T47D (cell line): Measurements from ENCODE around the gene GP9.
A peak's percentile ranks its signal among the peaks of the same experiment; 100 is the strongest.
"Not testable (repeated sequence)": the region's sequence is repeated elsewhere in the genome, so short reads cannot be mapped to it uniquely, and the experiment has no call there.

Source experiments
- DNase-seq, 2 experiments: peaks; one replicate each; pipeline versions ENCODE4 v3.0.0 to v3.0.0-alpha.2; 2011 to 2012; ENCODE audit warnings: low read depth in 1 of 2, low spot score in 1 of 2
- JUND ChIP-seq: IDR thresholded peaks from 2 replicates; pipeline ENCODE4 v1.6.1; 2012; ENCODE audit warnings: low read depth
- in situ Hi-C: cut with HindIII; loops from 2 replicates; pipeline ENCODE4 v1.10.0; 2016; ENCODE audit warnings: low sequenced_read_pairs, low pct_unique_long_range_greater_than_20kb

GP9 gene

DNA sequence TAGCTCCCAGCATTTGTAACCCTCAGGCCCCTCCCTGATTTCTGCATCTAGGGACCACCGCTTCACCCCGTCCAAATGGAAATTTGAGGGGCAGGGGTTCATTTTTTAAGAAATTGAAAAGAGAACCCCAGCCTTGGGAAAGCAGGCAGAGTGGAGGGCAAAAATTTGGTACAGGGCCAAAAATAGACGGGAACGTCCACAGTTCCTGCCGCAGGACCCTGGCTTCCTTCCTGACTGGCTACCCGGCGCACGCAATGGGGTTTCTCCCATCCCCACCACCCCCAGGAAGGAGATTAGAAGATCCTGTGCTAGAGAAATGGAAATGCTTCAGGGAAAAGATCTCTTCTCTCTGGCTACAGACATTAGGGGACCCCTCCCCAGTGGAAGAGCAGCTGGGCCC lies 20.9 kb downstream of the GP9 start:
- DNase-seq: no peak
- in situ Hi-C loops: no loop called here
- no peak for TF ChIP-seq JUND

DNA sequence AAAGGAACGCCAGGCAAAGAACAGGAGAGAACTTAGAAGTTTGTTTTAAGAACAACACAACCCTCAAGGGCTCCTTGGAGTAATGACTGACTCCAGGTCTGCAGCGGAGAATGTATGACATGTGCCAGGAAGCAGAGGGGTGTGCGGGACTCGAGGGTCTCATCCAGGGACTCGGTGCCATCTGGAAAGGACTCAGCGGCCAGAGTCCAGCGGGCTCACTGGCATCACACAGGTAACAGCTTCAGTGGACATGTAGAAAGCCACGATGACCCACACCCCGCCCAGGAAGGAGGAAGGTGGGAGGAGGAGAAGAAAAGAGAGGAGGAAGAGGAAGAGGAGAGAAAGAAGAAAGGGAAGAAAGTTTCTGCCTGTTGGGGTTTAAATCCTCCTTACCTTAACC lies 21.4 kb downstream of the GP9 start:
- in situ Hi-C loops: no loop called here

DNA sequence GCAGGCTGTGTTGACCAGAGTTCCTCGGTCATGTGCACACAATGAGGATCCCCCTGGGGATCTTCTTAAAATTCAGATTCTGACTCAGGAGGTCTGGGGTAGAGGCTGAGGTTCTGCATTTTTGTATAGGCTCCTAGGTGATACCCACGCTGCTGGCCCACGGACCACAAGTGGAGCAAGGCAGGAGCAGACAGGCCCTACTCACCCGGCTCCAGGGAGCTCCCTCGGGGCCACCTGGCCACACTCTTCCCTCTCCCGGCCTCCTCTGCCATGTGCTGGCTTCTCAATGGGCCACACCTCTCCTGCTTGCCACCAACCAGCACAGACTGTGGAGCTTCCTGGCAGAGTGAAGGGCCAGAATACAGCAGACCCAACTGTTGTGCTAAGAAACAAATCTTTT lies 23.9 kb downstream of the GP9 start:
- in situ Hi-C loops: no loop called here
- TF ChIP-seq JUND: no peak
- no peak for DNase-seq

More for the DNA sequence above, 21.4 kb downstream of the GP9 start:
- no peak for TF ChIP-seq JUND
- no peak for DNase-seq

GRCh38 chr3:129085165-129085715 lies 24.7 kb downstream of the GP9 start:
- in situ Hi-C loops: no loop called here
- TF ChIP-seq JUND: no peak

DNA sequence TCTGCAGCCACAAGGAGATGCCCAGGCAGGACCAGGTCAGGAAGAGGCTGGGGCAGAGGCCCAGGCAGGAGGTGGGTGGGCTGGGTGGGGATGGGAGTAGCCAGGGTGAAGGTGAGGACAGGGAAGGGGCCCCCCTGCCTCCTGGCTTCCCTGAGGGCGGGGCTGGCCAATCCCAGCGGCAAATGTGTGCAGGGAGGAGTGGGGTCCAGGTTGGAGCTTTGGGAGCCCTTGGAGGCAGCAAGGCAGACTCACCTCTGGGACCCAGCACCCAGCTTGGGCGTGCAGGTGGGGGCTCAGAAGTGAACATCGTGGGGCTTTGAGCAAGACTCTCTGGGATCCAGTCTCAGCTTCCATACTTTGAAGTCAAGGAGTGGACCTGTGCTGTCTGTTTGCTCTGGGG lies 25.2 kb downstream of the GP9 start:
- no peak for DNase-seq
- no peak for TF ChIP-seq JUND
- in situ Hi-C loops: no loop called here

More at GRCh38 chr3:129085165-129085715, 24.7 kb downstream of the GP9 start:
- no peak for DNase-seq

- DNase-seq: peak in 1 of 2 experiments; percentile 33
- in situ Hi-C loops: no loop called here
- TF ChIP-seq JUND: no peak
Measured at GRCh38 chr3:129087138-129087702, 26.6 kb downstream of the GP9 start.

GRCh38 chr3:129087904-129088303 lies 27.3 kb downstream of the GP9 start:
- DNase-seq: peak in 1 of 2 experiments; percentile 49

DNA sequence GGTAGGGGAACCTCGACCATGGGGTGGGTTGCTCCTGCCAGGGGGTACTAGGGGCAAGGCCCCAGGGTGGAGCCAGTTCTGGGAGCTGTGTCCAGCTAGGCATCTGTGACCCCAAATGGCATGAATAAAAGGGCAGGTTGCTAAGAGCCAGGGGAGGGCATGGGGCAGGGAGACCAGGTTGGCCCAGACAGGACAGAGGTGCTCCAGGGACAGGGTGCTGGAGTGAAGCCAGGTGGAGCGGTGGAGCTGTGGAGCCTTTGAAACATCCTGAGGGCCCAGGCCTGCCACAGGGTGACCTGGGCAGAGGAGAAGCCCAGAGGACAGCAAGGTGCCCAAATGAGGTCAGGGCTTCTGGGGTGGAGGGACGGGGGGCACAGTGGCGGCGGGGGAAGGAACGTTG lies 27.7 kb downstream of the GP9 start:
- DNase-seq, in situ Hi-C loops: not testable (repeated sequence)

More at GRCh38 chr3:129087904-129088303, 27.3 kb downstream of the GP9 start:
- in situ Hi-C loops: not testable (repeated sequence)

DNA sequence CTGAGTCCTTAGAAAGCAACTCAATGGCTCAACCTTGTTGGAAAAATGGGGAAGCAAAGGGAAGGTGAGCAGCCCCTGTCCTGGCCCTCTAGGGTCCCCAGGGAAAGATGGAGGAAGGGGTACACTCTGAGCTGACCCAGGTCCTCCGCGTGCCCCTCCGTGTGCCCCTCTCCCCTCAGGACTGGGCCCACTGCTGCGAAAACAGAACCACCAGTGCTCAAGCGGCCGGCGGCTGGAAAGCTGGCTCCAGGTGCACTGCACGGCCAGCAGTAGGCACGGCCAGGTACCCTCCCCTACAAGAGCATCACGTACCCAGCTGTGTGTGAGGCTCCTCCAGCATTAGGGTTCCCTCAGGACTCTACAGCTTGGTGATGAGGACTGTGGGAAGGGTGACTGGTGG lies 34.7 kb downstream of the GP9 start:
- no peak for DNase-seq
- in situ Hi-C loops: no loop called here

GRCh38 chr3:129100274-129100673 lies 39.7 kb downstream of the GP9 start:
- no peak for DNase-seq
- in situ Hi-C loops: no loop called here
- no peak for TF ChIP-seq JUND

More for the DNA sequence above, 34.7 kb downstream of the GP9 start:
- TF ChIP-seq JUND: no peak

DNA sequence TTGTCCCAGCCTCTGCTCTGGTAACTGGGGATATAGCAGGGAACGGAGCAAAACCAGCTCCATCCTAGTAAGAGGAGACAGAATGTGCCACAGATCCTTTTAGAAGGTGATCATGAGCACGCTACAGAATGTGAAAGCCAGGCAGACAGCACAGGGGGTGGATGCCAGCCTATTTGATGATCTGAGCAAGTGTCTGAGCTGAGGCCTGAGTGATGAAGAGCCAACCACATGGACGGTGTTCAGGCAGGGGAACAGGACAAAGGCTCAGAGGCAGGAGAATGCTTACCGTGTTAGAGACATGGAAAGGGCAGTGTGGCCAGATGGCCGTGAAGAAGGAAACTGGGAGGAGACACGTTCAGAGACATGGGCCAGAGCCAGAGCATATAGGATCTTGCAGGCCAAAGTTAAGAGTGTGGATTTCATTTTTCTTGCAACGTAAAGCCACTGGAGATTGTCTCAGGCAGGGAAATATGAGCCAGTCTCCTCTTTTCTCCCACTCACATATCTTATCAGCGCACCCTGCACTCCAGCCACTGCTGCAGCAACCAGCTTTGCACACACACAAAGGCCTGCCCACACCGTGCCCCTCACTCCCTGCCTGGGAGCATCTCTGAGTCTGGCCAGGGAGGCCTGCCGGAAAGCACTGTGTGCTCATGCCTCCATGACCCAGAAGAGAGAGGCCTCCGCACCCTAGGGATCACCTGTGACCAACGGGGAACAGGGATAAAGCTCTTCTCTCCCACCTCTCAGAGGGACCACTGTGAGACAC lies 41.0 kb downstream of the GP9 start:
- DNase-seq: no peak
- no peak for TF ChIP-seq JUND
- in situ Hi-C loops: no loop called here

GRCh38 chr3:129103296-129103695 lies 42.7 kb downstream of the GP9 start:
- no peak for DNase-seq
- no peak for TF ChIP-seq JUND
- in situ Hi-C loops: no loop called here

- no peak for TF ChIP-seq JUND
- in situ Hi-C loops: no loop called here
- no peak for DNase-seq
Measured at GRCh38 chr3:129104051-129104450, 43.5 kb downstream of the GP9 start.
